HG02970 (cell line): ENCODE results near the gene ABT1.

Experiments
- ATAC-seq: cut with Tn5 transposase; IDR thresholded peaks from one replicate; pipeline ENCODE4 v1.9.1; 2021; ENCODE audit warnings: mild to moderate bottlenecking, moderate library complexity, moderate number of reproducible peaks; ENCODE audit not compliant: unreplicated experiment, low FRiP score

ABT1 gene

DNA sequence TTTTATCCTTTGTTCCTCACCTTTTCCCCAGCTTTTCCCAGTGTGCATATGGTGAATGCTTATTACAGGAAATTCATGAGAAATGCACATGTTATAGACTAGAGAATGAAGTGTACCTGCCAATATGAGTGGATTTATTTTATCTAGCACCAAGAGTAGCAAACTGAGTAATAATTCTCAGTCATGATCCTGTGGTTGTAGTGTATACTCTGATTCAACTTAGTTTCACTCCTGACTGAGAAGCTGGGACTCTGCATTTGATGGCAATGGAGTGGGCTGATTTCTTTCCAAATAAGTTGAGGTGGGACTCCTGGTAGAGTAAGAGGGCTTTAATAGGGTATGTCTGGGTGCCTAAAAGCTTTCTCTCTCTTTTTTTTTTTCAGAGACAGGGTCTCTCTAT is 4.0 kb downstream of the ABT1 start:
- no peak for ATAC-seq

DNA sequence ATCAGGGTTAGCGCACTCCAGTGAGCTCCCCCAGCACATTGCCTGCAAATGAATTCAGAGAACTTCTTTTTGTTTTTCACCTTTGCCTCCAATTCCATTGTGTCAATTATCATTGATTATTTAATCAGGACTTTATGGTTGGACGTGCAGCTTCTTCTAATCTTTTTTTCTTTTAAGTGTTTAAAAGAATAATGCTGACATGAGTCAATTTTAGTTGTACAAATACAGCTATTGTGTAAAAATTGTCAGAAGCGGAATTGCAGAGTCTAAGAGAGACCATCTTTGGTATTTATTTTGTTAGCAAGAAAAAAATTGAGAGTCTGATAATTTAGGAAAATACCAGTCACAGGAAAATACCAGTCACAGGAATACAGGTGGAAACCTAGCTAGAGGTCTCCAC is 5.5 kb downstream of the ABT1 start:
- no peak for ATAC-seq

DNA sequence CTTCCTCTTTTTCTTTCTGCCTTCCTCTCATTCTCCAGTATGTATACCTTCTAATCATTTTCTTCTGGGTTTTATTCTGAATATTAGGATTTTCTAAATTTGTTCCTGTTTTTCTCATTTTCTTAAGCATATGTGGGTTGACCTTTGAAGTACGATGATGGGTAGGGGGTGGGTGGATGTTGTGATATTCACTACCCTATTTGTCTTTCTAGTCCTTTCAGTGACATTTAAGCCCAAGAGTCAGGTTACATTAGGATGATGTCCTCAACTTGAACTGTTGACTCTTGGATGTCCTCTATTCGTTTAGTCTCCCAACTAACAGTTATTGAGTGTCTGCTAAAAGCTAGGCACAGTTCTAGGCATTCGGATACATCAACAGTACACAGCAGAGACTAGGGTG is 7.3 kb downstream of the ABT1 start:
- ATAC-seq: no peak

DNA sequence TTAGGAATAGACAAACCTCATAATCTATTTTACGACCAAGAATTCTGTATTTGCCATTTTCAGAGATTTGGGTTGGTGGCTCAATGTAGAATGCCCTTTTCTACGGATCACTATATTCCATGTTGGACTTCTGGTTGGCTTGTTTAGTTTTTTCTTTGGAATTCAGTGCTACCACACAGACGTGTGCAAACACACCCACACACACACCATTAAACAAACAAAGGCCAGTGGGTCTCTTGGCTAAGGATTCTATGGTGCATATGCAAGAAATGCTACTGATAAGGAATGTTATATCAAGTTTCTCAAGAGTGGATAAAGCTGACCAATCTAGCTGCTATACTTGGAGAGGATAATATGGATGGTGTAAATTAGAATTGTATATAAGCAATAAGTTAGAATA is 8.0 kb downstream of the ABT1 start:
- no peak for ATAC-seq

DNA sequence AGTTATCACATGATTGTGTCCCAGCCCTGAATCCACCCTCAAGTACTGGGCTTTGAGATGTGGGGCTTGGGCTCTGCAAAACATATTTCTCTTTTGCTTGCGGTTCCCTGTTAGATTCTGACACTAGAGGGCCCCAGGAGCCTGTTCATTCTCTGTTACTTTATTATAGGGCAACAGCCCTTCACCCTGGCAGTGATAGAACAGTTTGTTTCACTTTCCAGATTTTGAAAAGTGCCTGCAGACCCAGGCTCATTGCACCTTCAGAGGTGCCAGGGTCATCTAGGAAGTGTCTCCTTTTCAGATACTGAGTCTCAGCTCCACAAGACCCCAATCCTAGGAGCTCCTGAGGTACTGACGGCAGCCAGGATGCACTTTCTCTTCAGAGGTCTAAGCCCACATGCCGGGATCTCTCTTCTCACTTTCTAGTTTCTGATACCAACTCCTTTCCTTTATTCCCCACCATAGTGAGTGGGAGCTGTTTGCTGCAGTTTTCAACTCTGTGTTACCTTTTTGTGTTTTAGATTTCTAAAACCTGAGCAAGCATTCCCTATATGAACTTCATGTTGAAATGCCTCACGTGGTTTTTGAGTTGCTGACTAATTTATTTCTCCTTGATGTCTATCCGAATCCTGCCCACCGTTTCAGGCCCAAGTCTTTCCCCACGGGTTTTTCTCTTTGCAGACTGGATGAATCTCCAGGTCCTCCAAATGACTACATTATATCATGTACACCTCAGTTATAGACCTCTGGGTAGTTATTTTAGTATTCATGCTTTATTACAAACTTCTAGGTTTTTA is 10.9 kb downstream of the ABT1 start:
- no peak for ATAC-seq

DNA sequence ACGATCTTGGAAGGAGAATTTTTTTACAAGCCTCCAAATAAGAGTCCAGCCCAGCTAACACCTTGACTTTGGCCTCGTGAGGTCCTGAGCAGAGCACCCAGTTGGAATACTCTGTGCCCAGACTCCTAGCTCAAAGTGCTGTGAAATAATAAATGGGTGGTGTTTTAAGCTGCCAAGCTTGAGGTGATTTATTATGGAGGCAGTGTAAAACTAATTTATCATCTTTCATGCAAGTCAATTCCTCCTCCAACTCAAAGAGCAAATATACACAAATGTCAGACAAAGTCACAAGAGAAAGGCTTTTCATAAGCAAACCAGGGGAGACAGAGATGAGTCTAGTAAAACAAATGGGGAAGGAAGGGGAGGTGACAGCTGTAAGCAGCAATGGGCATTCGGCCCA is 12.7 kb downstream of the ABT1 start:
- ATAC-seq: no peak

DNA sequence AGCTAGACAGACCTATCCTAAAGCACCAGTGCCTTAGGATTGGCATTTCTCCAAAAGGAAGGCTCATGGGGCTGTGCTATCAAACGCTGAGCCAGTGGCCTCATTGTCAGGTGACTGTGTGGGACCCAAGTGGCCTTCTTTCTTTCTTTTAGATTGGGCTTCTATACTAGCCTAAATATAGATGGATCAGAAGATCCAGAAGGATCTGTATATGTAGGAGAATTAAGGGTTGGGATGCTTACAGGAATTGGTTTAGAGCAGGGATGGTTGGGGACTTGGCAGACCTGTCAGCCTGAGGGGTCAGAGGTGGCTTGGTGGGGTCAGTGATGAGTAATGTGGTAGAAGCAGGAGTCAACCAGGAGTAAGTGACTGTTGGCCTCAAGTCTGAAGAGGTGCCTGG is 14.8 kb downstream of the ABT1 start:
- ATAC-seq: no peak

DNA sequence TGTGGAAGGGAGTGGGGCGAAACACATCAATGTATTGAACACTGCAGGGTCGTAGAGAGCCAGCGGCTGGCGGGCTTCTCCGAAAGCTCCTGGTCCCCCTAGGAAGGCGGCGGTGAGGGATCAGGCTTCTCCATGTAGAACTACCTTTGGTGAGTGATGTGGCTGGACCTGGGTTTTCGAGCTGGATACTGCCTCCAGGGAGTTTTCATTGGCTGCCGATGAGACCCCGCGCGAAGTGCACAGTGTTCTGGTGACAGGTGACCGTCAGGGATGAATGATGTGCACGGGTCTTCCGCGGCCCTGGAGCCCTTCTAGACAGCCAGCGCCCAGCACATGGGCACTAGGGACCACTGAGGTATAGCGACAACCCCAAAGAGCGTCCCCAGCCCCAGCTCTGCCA is 16.4 kb downstream of the ABT1 start:
- ATAC-seq: no peak

DNA sequence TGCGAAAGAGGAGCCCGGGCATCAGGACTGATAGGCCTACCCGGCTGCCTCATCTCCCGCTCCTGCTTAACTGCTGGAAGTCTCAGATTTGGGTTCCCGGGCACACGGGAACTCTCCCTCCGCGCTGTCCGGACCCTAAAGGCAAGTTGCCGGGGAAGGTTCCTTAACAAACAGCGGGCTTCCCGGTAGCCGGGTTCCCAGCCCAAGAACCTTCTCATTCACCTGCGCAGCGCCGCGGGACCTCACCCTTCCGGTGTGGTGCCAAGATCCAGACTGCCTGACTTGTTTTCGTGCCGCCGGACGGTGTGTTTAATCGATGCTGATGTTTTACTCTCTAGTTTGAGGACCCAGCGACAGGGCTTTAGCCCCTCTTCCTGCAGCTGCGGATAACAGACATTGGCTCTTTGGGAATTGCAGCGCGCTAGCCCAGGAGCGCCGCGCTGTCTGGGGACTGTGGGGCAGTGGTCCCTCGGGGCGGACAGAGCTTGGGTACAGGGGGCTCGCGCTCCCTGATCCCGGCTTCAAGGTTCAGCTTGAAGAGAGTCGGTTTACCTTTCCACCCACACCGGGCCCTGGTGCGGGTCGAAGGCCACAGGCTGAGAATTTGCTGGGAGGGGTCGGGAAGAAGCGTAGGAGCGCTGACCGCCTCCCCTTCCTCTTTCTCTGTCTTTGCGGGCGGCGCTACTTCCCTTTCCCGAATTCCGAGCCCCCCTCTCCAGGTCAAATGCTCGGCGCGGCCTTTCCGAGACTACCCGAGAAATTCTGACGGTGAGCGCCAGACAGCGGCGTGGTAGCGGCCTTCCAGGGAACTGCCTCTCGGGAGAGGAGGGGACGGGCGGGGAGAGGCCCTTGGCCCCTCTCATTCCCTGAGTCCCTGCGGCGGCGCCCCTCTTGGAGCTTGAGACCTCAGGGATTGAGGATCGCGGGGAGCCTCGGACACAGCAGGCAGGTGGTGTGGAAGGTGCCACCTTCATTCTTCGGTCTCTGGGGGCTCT is 17.2 kb downstream of the ABT1 start:
- ATAC-seq: no peak

DNA sequence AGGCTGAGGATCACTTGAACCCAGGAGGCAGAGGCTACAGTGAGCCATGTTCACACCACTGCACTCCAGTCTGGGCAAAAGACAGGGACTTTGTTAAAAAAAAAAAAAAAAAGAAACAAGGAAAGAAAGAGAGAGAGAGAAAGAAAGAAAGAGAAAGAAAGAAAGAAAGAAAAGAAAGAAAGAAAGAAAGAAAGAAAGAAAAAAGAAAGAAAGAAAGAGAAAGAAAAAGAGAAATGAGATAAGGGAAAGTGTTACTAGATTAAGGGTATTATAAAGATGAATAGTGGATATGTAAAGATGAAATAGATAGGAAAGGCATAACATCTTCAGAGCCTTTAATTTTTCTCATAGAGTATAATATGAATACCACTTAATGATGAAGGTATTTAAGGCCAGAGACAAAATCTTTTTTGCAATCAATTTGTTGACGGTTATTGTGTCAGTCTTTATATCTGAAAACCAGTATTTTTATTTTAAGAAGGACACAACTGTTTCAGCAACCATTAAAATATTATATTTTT is 26.6 kb downstream of the ABT1 start:
- ATAC-seq: no peak

DNA sequence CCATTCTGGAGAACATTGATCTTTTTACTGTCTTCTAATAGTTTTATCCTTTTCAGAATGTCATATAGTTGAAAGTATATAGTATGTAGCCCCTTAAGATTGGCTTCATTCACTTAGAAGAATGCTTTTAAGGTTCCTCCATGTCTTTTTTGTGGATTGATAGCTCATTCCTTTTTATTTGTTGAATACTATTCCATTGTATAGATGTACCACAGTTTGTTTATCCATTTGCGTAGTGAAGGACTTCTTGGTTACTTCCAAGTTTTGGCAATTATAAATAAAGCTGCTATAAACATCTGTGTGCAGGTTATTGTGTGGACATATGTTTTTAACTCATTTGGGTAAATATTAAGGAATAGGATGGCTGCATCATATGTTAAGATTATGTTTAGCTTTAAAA is 27.8 kb downstream of the ABT1 start:
- no peak for ATAC-seq

DNA sequence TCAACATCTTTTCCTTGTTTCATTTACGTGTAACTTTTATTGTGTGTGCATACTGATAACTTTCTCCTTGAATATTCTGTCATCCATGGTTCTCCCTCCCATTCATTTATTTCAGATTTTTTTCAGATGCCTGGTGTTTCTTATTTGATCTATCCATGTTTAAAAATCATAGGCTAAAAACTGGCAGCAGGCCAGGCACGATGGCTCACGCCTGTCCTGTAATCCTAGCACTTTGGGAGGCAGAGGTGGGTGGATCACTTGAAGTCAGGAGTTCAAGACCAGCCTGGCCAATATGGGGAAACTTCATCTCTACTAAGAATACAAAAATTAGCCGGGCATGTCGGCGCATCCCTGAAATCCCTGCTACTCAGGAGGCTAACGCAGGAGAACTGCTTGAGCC is 31.1 kb downstream of the ABT1 start:
- no peak for ATAC-seq

DNA sequence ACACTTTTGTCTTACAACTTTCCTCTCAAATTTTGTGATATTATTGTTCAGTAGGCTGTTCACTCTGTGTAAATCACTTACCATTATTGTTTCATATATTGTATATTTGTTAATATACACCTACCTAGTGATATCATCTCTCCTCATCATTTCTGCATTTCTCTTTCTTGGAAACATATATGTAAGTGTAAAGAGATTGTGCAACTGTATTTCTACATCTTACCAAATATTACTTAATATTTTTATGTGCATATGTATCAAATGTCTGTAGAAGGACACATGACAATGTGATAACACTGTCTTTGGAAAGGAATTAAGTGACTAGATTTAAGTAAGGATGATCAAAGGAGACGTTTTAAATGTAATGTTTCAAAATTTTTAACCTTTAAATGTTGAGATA is 32.6 kb downstream of the ABT1 start:
- ATAC-seq: no peak

DNA sequence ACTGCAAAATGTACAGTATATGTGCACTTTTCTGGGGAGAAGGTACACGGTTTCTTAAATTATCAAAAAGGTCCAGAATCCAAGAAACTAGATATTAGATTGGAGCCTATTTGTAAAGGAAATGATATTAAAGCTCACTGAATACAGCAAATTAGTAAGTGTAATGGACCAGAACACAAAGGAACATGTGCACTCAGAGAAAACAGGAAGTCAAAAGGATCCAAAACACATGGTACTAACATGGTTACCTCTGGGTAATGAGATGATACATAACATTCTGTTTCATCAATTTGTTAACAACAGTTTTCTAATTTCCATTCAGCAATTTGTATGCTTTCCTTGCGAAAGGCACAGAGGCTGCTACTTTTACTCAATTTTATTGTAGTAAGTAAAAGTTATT is 44.1 kb downstream of the ABT1 start:
- no peak for ATAC-seq

DNA sequence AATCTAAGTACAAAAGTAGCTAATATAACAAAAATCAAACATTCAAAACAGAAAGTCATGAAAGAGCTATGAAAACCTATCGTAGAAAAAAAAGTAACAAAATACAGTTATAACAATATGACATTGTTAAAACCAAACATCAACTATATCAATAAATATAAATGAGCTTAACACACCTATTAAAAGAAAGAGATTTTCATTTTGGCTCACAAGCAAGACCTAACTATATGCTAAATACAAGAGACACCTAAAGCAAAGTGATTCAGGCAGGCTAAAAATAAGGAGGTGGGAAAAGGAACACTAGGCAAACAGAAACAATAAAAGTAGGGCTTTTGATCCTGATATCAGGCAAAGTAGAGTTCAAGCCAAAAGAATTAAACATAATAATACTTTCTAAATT is 49.3 kb downstream of the ABT1 start:
- no peak for ATAC-seq
